ENCODE measurements around the gene PRODH. TPM values are rescaled to one million over a fixed set of nuclear protein-coding genes. Genes with fewer than 3 reads are reported as not detected.
"Not testable (repeated sequence)": the region's sequence is repeated elsewhere in the genome, so short reads cannot be mapped to it uniquely, and the experiment has no call there.

Gene PRODH
- total RNA-seq, 2 donors from 2014 or later: 3.1 to 11.5 TPM

DNA sequence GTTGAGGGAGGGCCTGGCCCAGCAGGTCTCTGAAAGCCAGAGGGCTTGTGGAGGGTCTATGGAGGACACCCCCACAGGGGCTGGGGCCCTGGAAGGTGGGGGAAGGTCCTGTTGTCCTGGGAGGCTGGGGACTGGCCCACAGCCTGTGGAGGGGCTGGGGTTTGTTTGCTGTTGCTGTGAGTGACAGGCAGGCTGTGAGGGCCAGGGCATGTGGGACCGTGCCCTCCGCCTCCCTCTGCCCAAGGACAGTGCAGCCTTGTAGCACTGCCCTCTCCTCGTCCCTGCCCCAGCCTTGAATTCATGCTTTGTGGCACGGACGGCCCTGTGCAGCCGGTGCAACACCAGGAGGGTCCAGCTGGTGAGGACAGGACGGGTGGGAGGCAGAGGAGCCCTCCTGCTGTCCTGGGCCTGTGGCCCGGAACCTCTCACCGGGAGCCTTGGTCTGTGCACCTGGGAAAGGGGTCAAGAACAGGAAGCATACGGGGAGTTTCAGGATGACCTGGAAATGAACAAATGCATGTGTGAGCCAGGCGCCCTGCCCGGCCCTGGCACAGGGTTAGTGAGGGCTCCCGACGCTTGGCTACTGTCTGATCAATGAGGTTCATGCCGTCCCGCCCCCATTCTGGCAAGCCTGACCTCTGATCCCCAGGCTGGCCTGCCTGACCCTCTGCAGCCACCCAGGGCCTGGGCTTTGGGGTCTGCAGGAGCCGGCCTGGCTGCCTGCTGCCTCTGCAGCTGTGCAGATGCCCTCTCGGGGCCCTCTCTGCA, 37.4 kb upstream of the PRODH start:
- Histone ChIP-seq H3K4me1 (replicated peaks) (no peaks in the 10 kb centered on the region), H3K36me3 (no peaks in the 10 kb centered on the region), H3K9me3 (no peaks in the 10 kb centered on the region), H3K27me3 (replicated peaks; ENCODE audit: insufficient read depth) (no peaks in the 10 kb centered on the region), H3K27ac (no peak overlapping the region), H3K4me3 (no peak overlapping the region)
- no peak for DNase-seq (ENCODE audit: low spot score)
- WGBS: 83% methylated on average over 12 of the region's 18 CpGs
- intact Hi-C loops (cut with DNase I): no loop called here
- TF ChIP-seq, protein P1, sequence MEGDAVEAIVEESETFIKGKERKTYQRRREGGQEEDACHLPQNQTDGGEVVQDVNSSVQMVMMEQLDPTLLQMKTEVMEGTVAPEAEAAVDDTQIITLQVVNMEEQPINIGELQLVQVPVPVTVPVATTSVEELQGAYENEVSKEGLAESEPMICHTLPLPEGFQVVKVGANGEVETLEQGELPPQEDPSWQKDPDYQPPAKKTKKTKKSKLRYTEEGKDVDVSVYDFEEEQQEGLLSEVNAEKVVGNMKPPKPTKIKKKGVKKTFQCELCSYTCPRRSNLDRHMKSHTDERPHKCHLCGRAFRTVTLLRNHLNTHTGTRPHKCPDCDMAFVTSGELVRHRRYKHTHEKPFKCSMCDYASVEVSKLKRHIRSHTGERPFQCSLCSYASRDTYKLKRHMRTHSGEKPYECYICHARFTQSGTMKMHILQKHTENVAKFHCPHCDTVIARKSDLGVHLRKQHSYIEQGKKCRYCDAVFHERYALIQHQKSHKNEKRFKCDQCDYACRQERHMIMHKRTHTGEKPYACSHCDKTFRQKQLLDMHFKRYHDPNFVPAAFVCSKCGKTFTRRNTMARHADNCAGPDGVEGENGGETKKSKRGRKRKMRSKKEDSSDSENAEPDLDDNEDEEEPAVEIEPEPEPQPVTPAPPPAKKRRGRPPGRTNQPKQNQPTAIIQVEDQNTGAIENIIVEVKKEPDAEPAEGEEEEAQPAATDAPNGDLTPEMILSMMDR (IDR thresholded peaks at IDR 0.05): no peak

DNA sequence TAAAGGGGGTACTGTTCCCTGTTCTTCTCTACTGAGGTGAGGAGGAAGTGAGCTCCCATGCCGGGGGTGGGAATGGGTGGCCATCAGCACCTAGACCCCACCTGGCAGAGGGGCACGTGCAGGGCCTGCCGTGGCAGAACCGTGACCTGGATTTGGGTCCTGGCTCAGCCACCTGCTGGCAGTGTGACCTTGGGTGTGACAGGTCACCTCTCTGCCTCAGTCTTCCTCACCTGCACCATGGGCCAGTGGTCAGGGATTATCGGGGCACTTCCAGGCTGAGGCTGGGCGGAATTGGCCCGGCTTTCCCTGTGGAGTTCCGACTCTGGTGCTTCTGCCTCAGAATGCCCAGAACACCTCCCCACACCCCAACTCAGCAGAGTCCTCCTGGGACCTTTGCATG, 36.5 kb upstream of the PRODH start:
- 95% methylated on average over 8 of the region's 8 CpGs for WGBS
- H3K9me3 ChIP-seq; DNase-seq (ENCODE audit: low spot score); H3K27me3 ChIP-seq (replicated peaks; ENCODE audit: insufficient read depth); H3K27ac ChIP-seq; intact Hi-C loops (cut with DNase I); H3K4me3 ChIP-seq; H3K36me3 ChIP-seq; H3K4me1 ChIP-seq (replicated peaks): not testable (repeated sequence)

DNA sequence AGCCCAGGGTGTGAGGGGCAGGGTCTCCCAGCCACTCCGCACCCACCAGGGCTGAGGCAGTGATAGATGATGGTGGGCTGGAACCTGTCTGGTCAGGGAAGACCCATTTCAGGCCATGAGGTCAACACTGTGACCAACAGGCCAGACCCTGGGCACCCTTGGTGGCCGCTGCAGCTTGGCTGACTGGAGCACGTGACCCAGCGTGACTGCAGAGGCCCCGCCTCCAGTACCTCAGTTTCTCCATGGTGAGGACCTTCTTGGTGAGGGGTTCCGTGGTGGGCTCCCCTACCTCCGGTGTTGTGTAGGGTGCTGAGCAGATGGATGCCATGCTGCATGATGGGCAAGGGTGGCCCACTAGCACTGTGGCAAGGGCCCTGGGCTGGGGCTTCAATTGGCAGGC, 35.9 kb upstream of the PRODH start:
- H3K27ac ChIP-seq; DNase-seq (ENCODE audit: low spot score); H3K9me3 ChIP-seq; H3K27me3 ChIP-seq (replicated peaks; ENCODE audit: insufficient read depth); H3K36me3 ChIP-seq; intact Hi-C loops (cut with DNase I); H3K4me1 ChIP-seq (replicated peaks); H3K4me3 ChIP-seq: not testable (repeated sequence)
- 81% methylated on average over 7 of the region's 7 CpGs for WGBS

DNA sequence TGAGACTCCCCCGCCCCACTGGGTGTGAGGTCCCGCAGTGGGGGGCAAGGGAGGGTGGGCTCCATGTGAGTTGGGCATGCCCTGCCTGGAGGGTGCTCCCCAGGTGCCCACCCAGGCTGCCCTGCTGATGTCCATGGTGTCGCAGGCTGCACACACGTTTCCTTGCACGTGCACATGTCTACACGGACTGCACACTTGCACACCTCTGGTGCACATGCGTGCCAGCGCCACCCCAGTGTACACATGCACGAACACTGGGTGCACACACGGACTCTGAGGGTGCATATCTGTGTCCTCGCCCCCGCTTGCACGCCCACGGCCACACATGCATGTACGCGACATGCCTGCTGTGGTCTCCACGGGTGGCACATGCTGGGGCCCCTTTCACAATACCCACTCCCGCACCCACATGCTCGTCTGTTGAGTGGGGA, 35.2 kb upstream of the PRODH start:
- H3K36me3 ChIP-seq: no peaks in the 10 kb centered on the region
- H3K27ac ChIP-seq: no peak overlapping the region
- no peaks in the 10 kb centered on the region for H3K4me1 ChIP-seq (replicated peaks)
- DNase-seq (ENCODE audit: low spot score): no peak
- TF ChIP-seq POLR2AphosphoS5 (IDR thresholded peaks at IDR 0.05) (no peak), POLR2A (IDR thresholded peaks at IDR 0.05) (no peak)
- TF ChIP-seq, protein P1 (IDR thresholded peaks at IDR 0.05): no peak
- 73% methylated on average over 18 of the region's 19 CpGs for WGBS
- H3K27me3 ChIP-seq (replicated peaks; ENCODE audit: insufficient read depth): no peaks in the 10 kb centered on the region
- intact Hi-C loops (cut with DNase I): no loop called here
- H3K4me3 ChIP-seq: no peak overlapping the region
- no peaks in the 10 kb centered on the region for H3K9me3 ChIP-seq

DNA sequence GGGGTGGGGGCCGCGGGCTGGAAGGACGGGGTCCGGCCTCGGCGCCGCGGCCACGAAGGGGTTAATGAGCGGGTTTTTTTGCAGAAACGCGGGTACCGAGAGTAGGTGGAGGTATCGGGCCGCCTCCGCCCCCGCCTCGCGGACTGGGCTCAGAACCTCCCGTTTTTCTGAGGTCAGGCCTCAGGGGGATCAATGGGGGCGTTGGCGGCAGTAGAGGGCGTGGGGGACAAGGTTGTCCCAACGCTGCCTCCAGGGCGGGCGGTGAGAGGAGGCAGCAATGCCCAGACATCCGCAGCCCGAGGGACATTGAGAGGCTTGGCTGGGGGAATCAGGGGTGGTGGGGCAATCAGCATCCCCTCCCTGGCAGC, 34.8 kb upstream of the PRODH start:
- TF ChIP-seq, protein P1 (IDR thresholded peaks at IDR 0.05): no peak
- TF ChIP-seq POLR2AphosphoS5 (IDR thresholded peaks at IDR 0.05) (no peak), POLR2A (IDR thresholded peaks at IDR 0.05) (no peak)
- WGBS: 0% methylated on average over 5 of the region's 28 CpGs
- H3K27me3 ChIP-seq (replicated peaks; ENCODE audit: insufficient read depth): no peaks in the 10 kb centered on the region
- H3K4me3 ChIP-seq: peak overlapping the region; percentile 46 to 55
- DNase-seq (ENCODE audit: low spot score): no peak
- H3K36me3 ChIP-seq: no peaks in the 10 kb centered on the region
- no peaks in the 10 kb centered on the region for H3K4me1 ChIP-seq (replicated peaks)
- no peak overlapping the region for H3K27ac ChIP-seq
- H3K9me3 ChIP-seq: no peaks in the 10 kb centered on the region
- intact Hi-C loops (cut with DNase I): no loop called here

DNA sequence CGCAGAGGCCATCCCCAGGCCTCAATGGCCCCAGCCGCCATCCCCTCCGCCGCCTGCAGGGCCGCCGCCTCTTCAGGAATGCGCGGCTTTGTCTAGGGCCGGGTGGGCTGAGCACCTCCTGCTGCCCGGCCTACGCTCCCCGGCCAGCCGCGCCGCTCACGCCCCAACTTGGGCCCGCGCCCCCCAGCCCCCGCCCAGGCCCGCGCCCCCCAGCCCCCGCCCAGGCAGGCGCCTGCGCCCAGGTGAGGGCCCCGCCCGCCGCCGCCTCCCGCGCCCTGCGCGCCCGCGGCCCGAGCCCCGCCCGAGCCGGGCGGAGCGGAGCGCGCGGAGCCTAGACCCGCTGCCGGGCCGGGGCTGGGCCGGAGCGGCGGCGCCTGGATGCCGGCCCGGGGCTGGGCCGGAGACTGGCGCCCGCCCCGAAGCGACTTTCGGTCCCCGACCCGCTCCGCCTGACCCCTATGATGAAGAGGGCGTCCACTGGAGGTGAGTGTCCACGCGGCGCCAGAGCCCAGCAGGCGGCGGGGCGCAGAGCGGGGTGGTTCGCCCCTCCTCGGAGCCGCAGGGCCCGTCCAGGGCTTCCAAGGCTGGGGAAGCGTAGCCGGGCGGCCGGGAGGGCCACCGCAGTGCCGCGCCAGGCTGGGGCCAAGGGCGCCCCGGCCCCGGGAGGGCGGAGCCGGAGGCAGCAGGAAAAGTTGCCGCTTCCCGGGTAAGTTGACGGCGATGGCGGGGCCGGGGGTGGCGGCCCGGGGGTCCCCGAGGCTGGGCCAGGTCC, 34.3 kb upstream of the PRODH start:
- Histone ChIP-seq H3K9me3 (no peaks in the 10 kb centered on the region), H3K36me3 (no peaks in the 10 kb centered on the region), H3K27ac (no peak overlapping the region), H3K4me3 (peak overlapping the region; percentile 46 to 55), H3K27me3 (replicated peaks; ENCODE audit: insufficient read depth) (no peaks in the 10 kb centered on the region), H3K4me1 (replicated peaks) (no peaks in the 10 kb centered on the region)
- intact Hi-C loops (cut with DNase I): no loop called here
- under 1% methylated on average over 56 of the region's 94 CpGs for WGBS
- no peak for DNase-seq (ENCODE audit: low spot score)
- TF ChIP-seq POLR2AphosphoS5 (IDR thresholded peaks at IDR 0.05) (no peak), POLR2A (IDR thresholded peaks at IDR 0.05) (no peak)
- TF ChIP-seq, protein P1 (IDR thresholded peaks at IDR 0.05): peak in 1 of 4 experiments; percentile 16

DNA sequence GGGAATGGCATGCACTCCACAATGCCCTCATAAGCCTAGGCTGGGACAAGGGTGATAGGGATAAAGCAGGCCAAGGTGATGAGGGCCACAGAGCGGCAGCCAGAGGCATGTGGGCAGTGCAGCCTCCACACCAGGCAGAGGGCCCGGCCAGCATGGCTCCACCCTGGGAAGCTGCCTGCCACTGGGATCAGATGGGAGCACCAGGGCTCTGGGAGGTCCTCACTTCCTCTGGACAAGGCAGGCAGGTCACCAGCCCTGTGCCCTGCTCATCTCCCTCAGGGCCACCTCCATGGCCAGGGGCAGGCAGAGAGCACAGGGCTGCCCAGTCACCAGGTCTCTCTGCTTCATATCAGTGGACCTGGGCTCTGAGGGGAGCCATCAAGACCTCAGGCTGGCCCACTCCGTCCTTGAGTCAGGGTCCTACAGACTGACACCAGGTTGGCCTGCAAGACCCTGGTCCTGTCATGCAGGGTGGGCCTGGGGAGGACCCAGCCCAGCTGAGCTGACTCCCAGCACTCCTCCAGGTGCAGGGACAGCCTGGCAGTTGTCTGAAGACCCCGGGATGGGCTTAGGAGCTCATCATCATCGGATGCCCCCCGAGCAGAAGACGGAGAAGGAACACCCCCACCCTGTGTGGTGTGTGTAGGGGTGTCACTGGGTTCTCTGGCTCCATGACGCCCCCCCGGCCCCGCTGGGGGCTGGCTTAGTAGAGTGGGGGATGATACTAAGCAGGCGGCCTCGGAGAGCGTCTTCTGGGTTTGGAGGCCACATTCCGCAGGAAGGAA, 33.3 kb upstream of the PRODH start:
- H3K36me3 ChIP-seq; H3K4me3 ChIP-seq; DNase-seq (ENCODE audit: low spot score); H3K27me3 ChIP-seq (replicated peaks; ENCODE audit: insufficient read depth); H3K4me1 ChIP-seq (replicated peaks); H3K9me3 ChIP-seq; H3K27ac ChIP-seq; intact Hi-C loops (cut with DNase I): not testable (repeated sequence)
- 79% methylated on average over 13 of the region's 14 CpGs for WGBS

All from prostate gland (tissue), 2 donors.